Fibroblast of upper back skin (primary cell): ENCODE data around the gene WASHC3.
"Not testable (repeated sequence)": the region's sequence is repeated elsewhere in the genome, so short reads cannot be mapped to it uniquely, and the experiment has no call there.

Experiments used
- DNase-seq: peaks from one replicate; pipeline ENCODE4 v3.0.0-alpha.2; 2013

WASHC3 gene

GRCh38 chr12:102061560-102062418, at the start of gene WASHC3:
TSS of gene WASHC3 (minus strand) at chr12:102061991. CDS start at chr12:102061962, 29 bp downstream.
- DNase-seq, result peak; percentile 94

GRCh38 chr12:102110782-102111181, 49.0 kb upstream of the WASHC3 start:
- no peak for DNase-seq

- DNase-seq, result no peak
Measured at GRCh38 chr12:102107970-102108369, 46.2 kb upstream of the WASHC3 start.

- DNase-seq, result no peak
Measured at GRCh38 chr12:102106905-102107304, 45.1 kb upstream of the WASHC3 start.

GRCh38 chr12:102096855-102097254, 35.1 kb upstream of the WASHC3 start:
- DNase-seq, result no peak

- DNase-seq, result peak; percentile 38
Measured at GRCh38 chr12:102095677-102096263, 34.0 kb upstream of the WASHC3 start.

- peak; percentile 39 for DNase-seq
Measured at GRCh38 chr12:102093319-102093718, 31.5 kb upstream of the WASHC3 start.

GRCh38 chr12:102089228-102089835, 27.5 kb upstream of the WASHC3 start:
- DNase-seq, result not testable (repeated sequence)

GRCh38 chr12:102080842-102081241, 19.1 kb upstream of the WASHC3 start:
- no peak for DNase-seq

GRCh38 chr12:102072092-102072491, 10.3 kb upstream of the WASHC3 start:
- DNase-seq, result not testable (repeated sequence)

- DNase-seq, result no peak
Measured at GRCh38 chr12:102069707-102070106, 7.9 kb upstream of the WASHC3 start.

GRCh38 chr12:102067574-102068258, 5.9 kb upstream of the WASHC3 start:
- DNase-seq, result peak; percentile 57

GRCh38 chr12:102064476-102064875, 2.7 kb upstream of the WASHC3 start:
- no peak for DNase-seq

- no peak for DNase-seq
Measured at GRCh38 chr12:102063069-102063468, 1.3 kb upstream of the WASHC3 start.

GRCh38 chr12:102062419-102062806, 622 bp upstream of the WASHC3 start:
- DNase-seq, result no peak

- DNase-seq, result no peak
Measured at GRCh38 chr12:102061096-102061559, 663 bp downstream of the WASHC3 start.

- DNase-seq, result no peak
Measured at GRCh38 chr12:102059343-102059742, 2.4 kb downstream of the WASHC3 start.

- no peak for DNase-seq
Measured at GRCh38 chr12:102054345-102054744, 7.4 kb downstream of the WASHC3 start.

- no peak for DNase-seq
Measured at GRCh38 chr12:102053062-102053349, 8.8 kb downstream of the WASHC3 start.

- no peak for DNase-seq
Measured at GRCh38 chr12:102052192-102053061, 9.4 kb downstream of the WASHC3 start.

- DNase-seq, result no peak
Measured at GRCh38 chr12:102051431-102051965, 10.3 kb downstream of the WASHC3 start.
